Immature natural killer cell (primary cell): ENCODE measurements around the gene FAM3C. TPM values are rescaled to one million over a fixed set of nuclear protein-coding genes. Genes with fewer than 3 reads are reported as not detected.
A peak's percentile ranks its signal among the peaks of the same experiment; 100 is the strongest.
"Not testable (repeated sequence)": the region's sequence is repeated elsewhere in the genome, so short reads cannot be mapped to it uniquely, and the experiment has no call there.

ENCODE experiments used
- DNase-seq, 3 donors: peaks; one replicate each; pipeline ENCODE4 v3.0.0; 2022; ENCODE audit warnings: mixed read lengths in 1 of 3
- H3K27ac Mint-ChIP-seq, 6 donors: one replicate each; pipeline ENCODE4 v1.8.0; 2020; ENCODE audit warnings: mixed read lengths in 6 of 6, mild to moderate bottlenecking in 5 of 6, inconsistent platforms in 4 of 6, moderate library complexity in 3 of 6
- H3K27me3 Mint-ChIP-seq, 3 donors: one replicate each; pipeline ENCODE4 v1.8.0; 2020 to 2021; ENCODE audit warnings: low read depth in 3 of 3, mild to moderate bottlenecking in 3 of 3, mixed read lengths in 3 of 3, moderate library complexity in 3 of 3, inconsistent platforms in 1 of 3
- H3K36me3 Mint-ChIP-seq, 3 donors: one replicate each; pipeline ENCODE4 v1.8.0; 2020; ENCODE audit warnings: mixed read lengths in 3 of 3, inconsistent platforms in 2 of 3, mild to moderate bottlenecking in 2 of 3
- H3K4me1 Mint-ChIP-seq, 2 donors: one replicate each; pipeline ENCODE4 v1.8.0; 2020; ENCODE audit warnings: inconsistent platforms in 2 of 2, mild to moderate bottlenecking in 2 of 2, mixed read lengths in 2 of 2, moderate library complexity in 1 of 2
- H3K4me3 Mint-ChIP-seq, 5 donors: one replicate each; pipeline ENCODE4 v1.8.0; 2020; ENCODE audit warnings: mild to moderate bottlenecking in 5 of 5, mixed read lengths in 5 of 5, inconsistent platforms in 3 of 5, moderate library complexity in 3 of 5
- H3K9me3 Mint-ChIP-seq, 6 donors: one replicate each; pipeline ENCODE4 v1.8.0; 2020; ENCODE audit warnings: mild to moderate bottlenecking in 6 of 6, mixed read lengths in 6 of 6, inconsistent platforms in 4 of 6, moderate library complexity in 3 of 6
- polyA plus RNA-seq, 3 donors: library from polyadenylated mRNA; unstranded; fragments of 300-500 nt; fragmentation: Illumina TruSeq; gene quantifications; one replicate each; pipeline ENCODE4 v1.2.3, GENCODE V29; 2021

FAM3C gene
- 10 to 100 TPM; 34.5 to 49.4 (median 48.1) TPM for polyA plus RNA-seq

DNA sequence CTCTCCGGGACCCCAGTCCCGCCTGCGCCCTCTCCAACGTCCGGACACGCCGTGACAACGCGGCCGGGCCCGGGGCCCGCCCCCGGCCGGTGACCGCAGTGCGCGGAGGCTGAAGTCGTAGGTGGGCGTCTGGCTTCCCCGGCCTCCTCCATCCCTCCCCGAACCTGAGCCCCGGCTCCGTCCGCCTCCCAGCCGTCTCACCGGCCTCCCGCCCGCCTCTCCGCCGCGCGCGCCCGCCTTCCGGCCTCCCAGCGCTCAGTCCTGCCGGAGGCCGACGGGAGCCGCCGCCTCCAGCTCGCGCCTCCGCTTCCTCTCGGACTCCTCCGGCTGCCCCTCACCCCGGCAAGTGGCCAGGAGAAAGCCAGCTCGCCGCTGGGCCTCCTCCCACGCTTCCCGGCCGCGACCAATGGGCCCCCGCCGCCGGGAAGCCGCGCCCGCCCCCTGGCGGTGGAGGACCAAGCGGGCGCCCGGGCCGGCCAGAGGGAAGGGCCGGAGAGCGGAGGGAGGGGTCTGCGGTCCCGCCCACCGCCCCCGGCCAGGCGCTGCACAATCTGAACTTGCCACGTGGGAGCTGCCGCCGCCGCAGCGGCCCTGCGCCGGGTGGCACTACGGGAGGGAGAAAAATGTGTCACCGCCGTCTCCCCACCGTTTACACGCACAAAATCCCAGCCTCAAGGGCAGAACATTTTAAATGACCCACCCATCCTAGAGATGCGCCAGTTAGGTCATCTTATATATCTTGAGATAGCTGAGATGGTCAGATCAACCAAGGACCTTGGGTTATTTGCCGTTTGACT, at the start of gene FAM3C:
FAM3C (minus strand) TSS at position 348 of the 797 bp plus-strand sequence. CDS start 13,339 bp downstream, outside the sequence.
- Mint-ChIP-seq H3K9me3 (no peaks in the 10 kb centered on the region), H3K4me1 (peaks cover 21 to 53% of the 10 kb centered on the region in 2 donors), H3K36me3 (peaks cover 4 to 9% (median 4%) of the 10 kb centered on the region in 3 donors), H3K4me3 (peak within 1 kb of the TSS; percentile 88 to 91 (median 91)), H3K27me3 (peaks cover 0 to 4% (median 1%) of the 10 kb centered on the region in 3 donors), H3K27ac (peak within 1 kb of the TSS; percentile 82 to 95 (median 88))
- DNase-seq: peak; percentile 87 to 88 (median 87)

GRCh38 chr7:121442845-121443244, 46.7 kb upstream of the FAM3C start:
- Mint-ChIP-seq H3K27me3 (peaks cover 0 to 2% (median 0%) of the 10 kb centered on the region in 3 donors), H3K4me1 (peaks cover 38 to 50% of the 10 kb centered on the region in 2 donors), H3K4me3 (peak overlapping the region in 1 of 5 donors; percentile 43), H3K27ac (peak overlapping the region; percentile 59 to 89 (median 78)), H3K9me3 (peaks cover 0 to 4% (median 0%) of the 10 kb centered on the region in 6 donors), H3K36me3 (peaks cover 0 to 8% (median 4%) of the 10 kb centered on the region in 3 donors)
- peak in 2 of 3 donors; percentile 9 to 40 for DNase-seq

DNA sequence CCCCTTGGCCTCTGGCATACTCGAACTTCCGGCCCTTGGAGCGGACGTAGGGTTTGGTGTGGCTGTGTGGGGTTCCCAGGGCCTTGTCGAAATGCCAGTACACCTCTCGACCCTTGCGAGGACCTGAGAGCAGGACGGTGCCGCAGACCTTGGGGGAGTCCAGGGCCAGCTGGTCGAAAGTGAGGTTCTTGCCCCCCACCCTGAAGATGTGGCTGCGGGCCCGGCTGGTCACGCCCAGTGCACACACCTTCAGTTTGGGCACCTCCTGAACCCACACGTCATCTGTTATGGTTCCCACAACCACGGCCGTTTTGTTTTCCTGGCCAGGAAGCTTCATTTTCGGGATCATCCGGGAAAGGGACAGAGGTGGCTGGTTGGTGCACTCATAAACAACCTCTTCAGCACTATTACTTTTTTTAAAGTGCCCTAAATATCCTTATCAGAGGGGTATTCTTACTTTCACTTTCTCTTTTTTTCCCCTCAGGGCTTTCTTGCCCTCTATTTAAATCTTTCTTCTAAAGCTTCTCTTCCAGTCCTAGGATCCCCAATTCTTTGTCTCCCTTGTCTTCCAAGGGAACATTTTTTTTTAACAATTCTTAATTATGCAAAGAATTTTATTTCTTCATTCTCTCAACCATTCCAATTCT, 44.9 kb upstream of the FAM3C start:
- Mint-ChIP-seq H3K27me3 (peaks cover 0 to 2% (median 0%) of the 10 kb centered on the region in 3 donors), H3K4me1 (peaks cover 44 to 58% of the 10 kb centered on the region in 2 donors), H3K27ac (peak overlapping the region; percentile 88 to 96 (median 92)), H3K36me3 (peaks cover 0 to 8% (median 4%) of the 10 kb centered on the region in 3 donors), H3K4me3 (peak overlapping the region; percentile 63 to 90 (median 79)), H3K9me3 (peaks cover 0 to 4% (median 0%) of the 10 kb centered on the region in 6 donors)
- DNase-seq: peak in 2 of 3 donors; percentile 22 to 27

DNA sequence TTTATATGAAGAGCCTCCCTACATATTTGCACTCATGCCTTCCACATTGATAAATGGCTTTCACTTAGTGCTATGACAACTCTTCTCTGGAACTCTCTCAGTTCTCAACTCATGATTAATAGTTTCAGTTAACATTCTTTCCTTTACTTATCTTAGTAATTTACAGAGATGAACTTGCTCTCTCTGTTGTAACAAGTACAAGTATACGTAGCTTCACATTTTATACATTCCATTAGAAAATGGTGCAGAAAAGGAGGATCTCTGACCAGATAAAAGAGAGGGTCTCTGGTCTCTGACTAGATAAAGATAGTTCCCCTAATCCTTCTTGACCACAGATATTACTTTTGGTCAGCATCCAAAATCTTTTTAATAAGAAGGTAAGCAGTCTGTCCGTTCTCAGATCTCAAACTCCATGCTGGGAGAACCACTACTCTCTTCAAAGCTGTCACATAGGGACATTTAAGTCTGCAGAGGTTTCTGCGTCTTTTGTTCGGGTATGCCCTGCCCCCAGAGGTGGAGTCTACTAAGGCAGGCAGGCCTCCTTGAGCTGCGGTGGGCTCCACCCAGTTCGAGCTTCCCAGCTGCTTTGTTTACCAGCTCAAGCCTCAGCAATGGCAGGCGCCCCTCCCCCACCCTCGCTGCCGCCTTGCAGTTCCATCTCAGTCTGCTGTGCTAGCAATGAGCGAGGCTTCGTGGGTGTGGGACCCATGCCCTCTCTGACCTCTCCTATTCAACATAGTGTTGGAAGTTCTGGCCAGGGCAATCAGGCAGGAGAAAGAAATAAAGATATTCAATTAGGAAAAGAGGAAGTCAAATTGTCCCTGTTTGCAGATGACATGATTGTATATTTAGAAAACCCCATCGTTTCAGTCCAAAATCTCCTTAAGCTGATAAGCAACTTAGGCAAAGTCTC, 42.2 kb upstream of the FAM3C start:
- Mint-ChIP-seq H3K4me3 (peak overlapping the region; percentile 77 to 82 (median 79)), H3K4me1 (peaks cover 44 to 58% of the 10 kb centered on the region in 2 donors), H3K27ac (peak overlapping the region; percentile 79 to 96 (median 92))
- not testable (repeated sequence) for H3K36me3 Mint-ChIP-seq, H3K9me3 Mint-ChIP-seq, H3K27me3 Mint-ChIP-seq
- peak; percentile 51 to 68 (median 56) for DNase-seq

GRCh38 chr7:121437470-121437869, 41.4 kb upstream of the FAM3C start:
- H3K9me3 Mint-ChIP-seq: peaks cover 0 to 4% (median 0%) of the 10 kb centered on the region in 6 donors
- H3K27me3 Mint-ChIP-seq: peaks cover 0 to 2% (median 2%) of the 10 kb centered on the region in 3 donors
- H3K27ac Mint-ChIP-seq: no peak overlapping the region
- no peak for DNase-seq
- peaks cover 0 to 8% (median 4%) of the 10 kb centered on the region in 3 donors for H3K36me3 Mint-ChIP-seq
- H3K4me3 Mint-ChIP-seq: peak overlapping the region in 1 of 5 donors; percentile 77
- H3K4me1 Mint-ChIP-seq: peaks cover 39 to 52% of the 10 kb centered on the region in 2 donors

DNA sequence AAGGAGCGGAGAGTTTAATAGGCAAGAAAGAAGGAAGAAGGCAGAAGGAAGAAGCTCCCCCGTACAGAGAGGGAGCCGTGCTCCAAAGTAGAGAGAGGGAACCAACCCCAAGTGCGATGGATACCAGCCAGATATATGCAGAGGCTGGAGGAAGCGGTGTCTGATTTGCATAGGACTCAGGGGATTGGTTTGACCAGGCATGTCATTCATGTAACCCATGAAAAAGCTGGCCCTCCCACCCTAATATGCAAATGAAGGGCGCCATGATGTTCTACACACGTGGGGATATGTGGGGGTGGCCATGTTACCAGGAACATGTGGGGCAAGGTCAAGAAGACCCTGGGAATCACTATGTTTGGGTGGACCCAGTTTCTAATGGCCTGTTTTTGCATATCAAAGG, 40.6 kb upstream of the FAM3C start:
- Mint-ChIP-seq H3K27me3 (peaks cover 0 to 2% (median 2%) of the 10 kb centered on the region in 3 donors), H3K27ac (peak overlapping the region in 1 of 6 donors; percentile 38), H3K36me3 (peaks cover 0 to 8% (median 4%) of the 10 kb centered on the region in 3 donors), H3K4me3 (no peak overlapping the region), H3K4me1 (peaks cover 34 to 44% of the 10 kb centered on the region in 2 donors), H3K9me3 (peaks cover 0 to 4% (median 0%) of the 10 kb centered on the region in 6 donors)
- DNase-seq: no peak

GRCh38 chr7:121436136-121436535, 40.0 kb upstream of the FAM3C start:
- no peak for DNase-seq
- H3K4me1 Mint-ChIP-seq: peaks cover 29 to 38% of the 10 kb centered on the region in 2 donors
- no peak overlapping the region for H3K27ac Mint-ChIP-seq
- H3K27me3 Mint-ChIP-seq: peaks cover 0 to 2% (median 2%) of the 10 kb centered on the region in 3 donors
- peaks cover 0 to 5% (median under 1%) of the 10 kb centered on the region in 3 donors for H3K36me3 Mint-ChIP-seq
- H3K4me3 Mint-ChIP-seq: no peak overlapping the region
- peaks cover 0 to 4% (median 0%) of the 10 kb centered on the region in 6 donors for H3K9me3 Mint-ChIP-seq

DNA sequence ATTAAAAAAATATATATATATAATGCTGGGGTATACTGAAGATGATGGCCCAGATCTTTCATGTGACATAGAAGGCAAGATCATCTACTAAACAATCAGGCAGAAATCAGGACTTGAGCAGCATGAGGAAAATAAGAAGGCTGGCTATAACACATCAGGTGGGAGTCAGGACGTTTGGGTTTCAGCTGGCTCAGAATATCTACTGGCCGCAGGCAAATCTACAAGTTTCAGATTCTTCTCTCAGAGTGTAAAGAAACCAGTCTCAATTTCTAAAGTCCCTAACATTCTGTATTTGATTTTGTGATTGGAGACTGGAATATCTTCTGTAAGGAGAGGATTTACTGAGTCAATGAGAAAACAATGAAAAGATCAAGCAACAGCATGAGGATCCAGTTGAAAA, 37.7 kb upstream of the FAM3C start:
- Mint-ChIP-seq H3K4me1 (peaks cover 15 to 18% of the 10 kb centered on the region in 2 donors), H3K27ac (no peak overlapping the region), H3K9me3 (no peaks in the 10 kb centered on the region), H3K36me3 (peaks cover 0 to 4% (median 3%) of the 10 kb centered on the region in 3 donors), H3K27me3 (peaks cover 0 to 2% (median 2%) of the 10 kb centered on the region in 3 donors), H3K4me3 (no peak overlapping the region)
- no peak for DNase-seq

DNA sequence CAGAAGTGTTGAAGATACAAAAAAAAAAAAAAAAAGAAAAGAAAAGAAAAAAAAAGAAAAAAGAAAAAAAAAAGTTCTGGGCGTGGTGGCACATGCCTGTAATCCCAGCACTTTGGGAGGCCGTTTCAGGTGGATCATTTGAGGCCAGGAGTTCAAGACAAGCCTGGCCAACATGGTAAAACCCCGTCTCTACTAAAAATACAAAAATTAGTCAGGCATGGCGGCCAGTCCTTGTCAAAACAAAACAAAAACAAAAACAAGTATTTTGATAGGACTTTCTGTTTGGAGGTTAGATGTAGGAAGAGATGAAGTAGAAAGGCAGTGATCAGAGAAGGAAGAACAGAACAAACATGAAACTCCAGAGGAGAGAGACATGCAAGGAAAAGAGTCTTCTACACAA, 36.4 kb upstream of the FAM3C start:
- H3K27me3 Mint-ChIP-seq, H3K36me3 Mint-ChIP-seq, H3K27ac Mint-ChIP-seq, H3K4me3 Mint-ChIP-seq, DNase-seq, H3K9me3 Mint-ChIP-seq, H3K4me1 Mint-ChIP-seq: not testable (repeated sequence)

DNA sequence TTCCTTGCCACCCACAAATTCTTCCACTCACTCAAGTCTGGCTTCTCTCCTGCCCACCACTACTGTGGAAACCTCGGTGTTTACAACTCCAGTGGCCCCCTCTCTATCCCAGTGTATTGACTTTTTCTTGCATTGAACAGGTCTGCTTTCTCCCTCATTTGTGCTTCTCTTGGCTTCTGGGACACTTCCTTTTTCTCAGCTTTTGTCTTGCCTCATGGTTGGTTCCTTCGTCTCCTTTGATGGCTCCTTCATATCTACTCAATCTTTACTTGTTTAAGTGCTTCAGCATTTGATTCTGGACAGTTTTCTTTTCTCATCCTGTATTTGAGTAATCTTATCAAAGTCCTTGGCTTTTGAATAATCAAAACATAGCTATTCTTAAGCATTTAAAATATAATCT, 35.9 kb upstream of the FAM3C start:
- no peaks in the 10 kb centered on the region for H3K4me1 Mint-ChIP-seq
- no peak overlapping the region for H3K27ac Mint-ChIP-seq
- no peaks in the 10 kb centered on the region for H3K9me3 Mint-ChIP-seq
- H3K4me3 Mint-ChIP-seq: no peak overlapping the region
- peaks cover 0 to 4% (median 3%) of the 10 kb centered on the region in 3 donors for H3K36me3 Mint-ChIP-seq
- H3K27me3 Mint-ChIP-seq: peaks cover 0 to 2% (median 2%) of the 10 kb centered on the region in 3 donors
- no peak for DNase-seq

- no peak overlapping the region for H3K27ac Mint-ChIP-seq
- peaks cover 0 to 4% (median 3%) of the 10 kb centered on the region in 3 donors for H3K36me3 Mint-ChIP-seq
- H3K27me3 Mint-ChIP-seq: peaks cover 0 to 4% (median 2%) of the 10 kb centered on the region in 3 donors
Measured at GRCh38 chr7:121431389-121431995, 35.4 kb upstream of the FAM3C start.

DNA sequence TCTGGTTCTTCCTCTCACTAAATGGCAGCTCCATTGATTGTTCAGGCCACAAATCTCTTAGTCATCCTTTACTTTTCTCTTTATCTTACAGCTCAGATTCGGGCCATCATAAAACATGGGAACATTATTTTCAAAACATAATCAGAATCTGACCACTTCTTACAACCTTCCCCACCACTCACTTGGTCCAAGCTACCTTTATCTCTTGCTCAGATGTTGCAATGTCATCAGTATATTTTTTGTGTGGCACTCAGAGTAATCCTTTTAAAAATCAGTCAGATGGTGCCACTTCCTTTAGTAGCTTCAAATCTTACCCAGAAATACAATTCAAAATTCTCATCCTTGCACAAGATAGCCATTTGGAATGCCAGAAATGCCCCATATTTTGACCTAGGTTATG, 34.5 kb upstream of the FAM3C start:
- no peaks in the 10 kb centered on the region for H3K4me1 Mint-ChIP-seq
- DNase-seq: no peak
- H3K27ac Mint-ChIP-seq: no peak overlapping the region
- no peak overlapping the region for H3K4me3 Mint-ChIP-seq
- peaks cover 0 to 4% (median 3%) of the 10 kb centered on the region in 3 donors for H3K36me3 Mint-ChIP-seq
- H3K9me3 Mint-ChIP-seq: no peaks in the 10 kb centered on the region
- H3K27me3 Mint-ChIP-seq: peaks cover 0 to 4% (median 2%) of the 10 kb centered on the region in 3 donors

More at GRCh38 chr7:121431389-121431995, 35.4 kb upstream of the FAM3C start:
- DNase-seq: no peak
- H3K9me3 Mint-ChIP-seq: no peaks in the 10 kb centered on the region
- no peak overlapping the region for H3K4me3 Mint-ChIP-seq
- H3K4me1 Mint-ChIP-seq: no peaks in the 10 kb centered on the region
